Measurements from ENCODE around the gene TBC1D5. TPM values are rescaled to one million over a fixed set of nuclear protein-coding genes. Genes with fewer than 3 reads are reported as not detected.
A peak's percentile ranks its signal among the peaks of the same experiment; 100 is the strongest.

Gene TBC1D5
- 58.2 and 79.2 TPM in 2 replicates for total RNA-seq

GRCh38 chr3:17742102-17742879, at the start of gene TBC1D5:
Gene TBC1D5, minus strand, starts transcription at chr3:17742631. Its CDS starts 234,061 bp downstream, at chr3:17508570.

Small RNAs within 50 kb of the gene (small RNA-seq; reads per million reads assigned to genes)
- gene AC104451.1 (ENCODE audit: low replicate concordance) (not detected), gene RNU7-10P (ENCODE audit: low replicate concordance) (3.7 reads per million, percentile 83 among the genes with 10 or more reads in this experiment)
